Endothelial cell of umbilical vein (primary cell): ENCODE data around the gene TTC22. TPM values are rescaled to one million over a fixed set of nuclear protein-coding genes. Genes with fewer than 3 reads are reported as not detected.

Experiments used
- BruUV-seq: library from RNA; stranded (reverse); fragments of 400-500 nt; replicated peaks from 2 replicates; lab custom pipeline; 2021; lab: Mats Ljungman, UMichigan
- CTCF ChIA-PET: fragments of 300-600, 350-600 bp; sonication (Branson Sonifier 250); formaldehyde crosslinking; loops from one replicate; lab custom pipeline; 2021; ENCODE audit warnings: antibody characterized with exemption, inconsistent platforms; lab: Charles Lee
- POLR2A ChIA-PET: fragments of 300-600, 350-600 bp; sonication (Branson Sonifier 250); formaldehyde crosslinking; loops from one replicate; lab custom pipeline; 2021; ENCODE audit warnings: antibody characterized with exemption, inconsistent platforms; lab: Charles Lee
- DNase-seq: peaks from one replicate; pipeline ENCODE4 v3.0.0-alpha.2; 2011; ENCODE audit warnings: low read depth, low spot score
- FAIRE-seq: peaks from 2 replicates; lab custom pipeline; 2011; peaks lifted over from hg19 to GRCh38; lab: Jason Lieb, UNC
- H2AFZ ChIP-seq: 2 replicates; pipeline ENCODE4 v1.6.0; 2012; ENCODE audit warnings: low read depth, low read length, control low read depth, inconsistent platforms
- H3K27ac ChIP-seq: 2 replicates; pipeline ENCODE4 v1.5.1; 2011; ENCODE audit warnings: low read depth, mild to moderate bottlenecking, control low read depth, low read length, moderate library complexity; ENCODE audit not compliant: insufficient read depth
- H3K27me3 ChIP-seq, 2 experiments: 2 replicates each; pipeline versions ENCODE4 v1.6.0 to v1.6.1; 2011; ENCODE audit warnings: low read length in 2 of 2, mixed read lengths in 1 of 2; ENCODE audit not compliant: control insufficient read depth in 2 of 2, insufficient read depth in 2 of 2
- H3K36me3 ChIP-seq, 2 experiments: 2 replicates in 1 of 2; 3 replicates in 1 of 2; pipeline ENCODE4 v1.5.1; 2011; ENCODE audit warnings: low read length in 2 of 2, mild to moderate bottlenecking in 1 of 2, moderate library complexity in 1 of 2; ENCODE audit not compliant: control insufficient read depth in 2 of 2, insufficient read depth in 2 of 2; ENCODE audit errors: extremely low read depth in 1 of 2
- H3K4me1 ChIP-seq: 3 replicates; pipeline ENCODE4 v1.5.1; 2011; ENCODE audit warnings: mild to moderate bottlenecking, low read length; ENCODE audit not compliant: control insufficient read depth, insufficient read depth; ENCODE audit errors: extremely low read depth
- H3K4me2 ChIP-seq: 2 replicates; pipeline ENCODE4 v1.6.1; 2011; ENCODE audit warnings: low read length, control low read depth, mixed read lengths; ENCODE audit not compliant: insufficient read depth
- H3K4me3 ChIP-seq, 3 experiments: fragments of 200-600 bp in 1 of 3; sonication (generic), shearing (Covaris generic) in 1 of 3; replicated peaks in 1 of 3; 2 replicates each; pipeline ENCODE4 v1.5.1; 2011 to 2016; ENCODE audit warnings: control low read depth in 3 of 3, low read length in 3 of 3, mild to moderate bottlenecking in 2 of 3, inconsistent platforms in 1 of 3, low read depth in 1 of 3, moderate library complexity in 1 of 3; ENCODE audit not compliant: insufficient read depth in 1 of 3
- H3K79me2 ChIP-seq: 2 replicates; pipeline ENCODE4 v1.6.0; 2012; ENCODE audit warnings: low read length, inconsistent platforms; ENCODE audit not compliant: control insufficient read depth, insufficient read depth
- H3K9ac ChIP-seq: replicated peaks from 2 replicates; pipeline ENCODE3; 2011; ENCODE audit warnings: low read length, control low read depth; ENCODE audit not compliant: insufficient read depth; ENCODE audit errors: extremely low read depth
- H3K9me1 ChIP-seq: replicated peaks from 3 replicates; pipeline ENCODE4 v1.6.0; 2011; ENCODE audit warnings: mild to moderate bottlenecking, low read length; ENCODE audit not compliant: control insufficient read depth, insufficient read depth; ENCODE audit errors: extremely low read depth
- H3K9me3 ChIP-seq: replicated peaks from 2 replicates; pipeline ENCODE4 v1.5.1; 2012; ENCODE audit warnings: low read length, inconsistent platforms; ENCODE audit not compliant: control insufficient read depth, insufficient read depth
- H4K20me1 ChIP-seq: replicated peaks from 2 replicates; pipeline ENCODE3; 2011; ENCODE audit warnings: mild to moderate bottlenecking, low read length; ENCODE audit not compliant: control insufficient read depth, insufficient read depth; ENCODE audit errors: extremely low read depth
- FOS ChIP-seq: IDR thresholded peaks from 2 replicates; pipeline ENCODE4 v1.6.1; 2011; ENCODE audit warnings: mild to moderate bottlenecking, low read length, moderate library complexity, borderline replicate concordance; ENCODE audit not compliant: insufficient read depth
- GATA2 ChIP-seq: IDR thresholded peaks from 2 replicates; pipeline ENCODE4 v1.7.0; 2011; ENCODE audit warnings: low read depth, mild to moderate bottlenecking, moderate library complexity, mixed read lengths, low read length; ENCODE audit not compliant: insufficient read length, insufficient read depth
- JUN ChIP-seq: IDR thresholded peaks from 2 replicates; pipeline ENCODE4 v1.6.1; 2011; ENCODE audit warnings: borderline replicate concordance, low read depth; ENCODE audit not compliant: insufficient read length, insufficient read depth
- MAX ChIP-seq: IDR thresholded peaks from 2 replicates; pipeline ENCODE4 v1.6.1; 2011; ENCODE audit not compliant: insufficient read depth, insufficient read length
- POLR2A ChIP-seq: IDR thresholded peaks from 2 replicates; pipeline ENCODE4 v1.6.1; 2012; ENCODE audit warnings: low read depth, mild to moderate bottlenecking, control low read depth, low read length
- POLR2AphosphoS5 ChIP-seq: IDR thresholded peaks from 2 replicates; pipeline ENCODE4 v1.6.1; 2012; ENCODE audit warnings: low read depth, mild to moderate bottlenecking, control low read depth, low read length, moderate library complexity; ENCODE audit not compliant: insufficient read depth
- dilution Hi-C: fragments of 300-500 bp; cut with MboI; formaldehyde crosslinking; loops from one replicate; pipeline ENCODE4 v1.15.0; 2019; ENCODE audit warnings: low sequenced_read_pairs; ENCODE audit not compliant: extremely low pct_ligation_motif_present
- intact Hi-C: fragments of 100-400 bp; cut with micrococcal nuclease; formaldehyde crosslinking; loops from one replicate; pipeline ENCODE4 v1.10.0; 2022
- polyA plus RNA-seq, 4 experiments: library from polyadenylated mRNA; depleted of rRNA in 3 of 4; stranded (reverse) in 3 of 4; unstranded in 1 of 4; fragments of >200 nt; gene quantifications; 2 replicates each; pipeline versions ENCODE4 v1.2.1 to v1.2.3, GENCODE V29; 2011 to 2012; ENCODE audit warnings: missing spikeins in 1 of 4
- total RNA-seq: library from RNA; stranded (reverse); gene quantifications from 2 replicates; pipeline ENCODE4 v1.2.3, GENCODE V29; 2021
- TF ChIP-seq, protein P1 (sequence below), 2 donors: IDR thresholded peaks; 1 replicate in 1 of 2; 2 replicates in 1 of 2; pipeline ENCODE4 v1.5.1; 2011; ENCODE audit warnings: low read length in 2 of 2, mild to moderate bottlenecking in 2 of 2, moderate library complexity in 2 of 2, control low read depth in 1 of 2, inconsistent platforms in 1 of 2, low read depth in 1 of 2; ENCODE audit not compliant: insufficient read depth in 1 of 2; ENCODE audit errors: extremely low read depth in 1 of 2

TTC22 gene
- total and polyA plus RNA-seq, 2 donors (not counting 3 experiments of a cell fraction or from before 2014, with no cell fraction given): not detected

DNA sequence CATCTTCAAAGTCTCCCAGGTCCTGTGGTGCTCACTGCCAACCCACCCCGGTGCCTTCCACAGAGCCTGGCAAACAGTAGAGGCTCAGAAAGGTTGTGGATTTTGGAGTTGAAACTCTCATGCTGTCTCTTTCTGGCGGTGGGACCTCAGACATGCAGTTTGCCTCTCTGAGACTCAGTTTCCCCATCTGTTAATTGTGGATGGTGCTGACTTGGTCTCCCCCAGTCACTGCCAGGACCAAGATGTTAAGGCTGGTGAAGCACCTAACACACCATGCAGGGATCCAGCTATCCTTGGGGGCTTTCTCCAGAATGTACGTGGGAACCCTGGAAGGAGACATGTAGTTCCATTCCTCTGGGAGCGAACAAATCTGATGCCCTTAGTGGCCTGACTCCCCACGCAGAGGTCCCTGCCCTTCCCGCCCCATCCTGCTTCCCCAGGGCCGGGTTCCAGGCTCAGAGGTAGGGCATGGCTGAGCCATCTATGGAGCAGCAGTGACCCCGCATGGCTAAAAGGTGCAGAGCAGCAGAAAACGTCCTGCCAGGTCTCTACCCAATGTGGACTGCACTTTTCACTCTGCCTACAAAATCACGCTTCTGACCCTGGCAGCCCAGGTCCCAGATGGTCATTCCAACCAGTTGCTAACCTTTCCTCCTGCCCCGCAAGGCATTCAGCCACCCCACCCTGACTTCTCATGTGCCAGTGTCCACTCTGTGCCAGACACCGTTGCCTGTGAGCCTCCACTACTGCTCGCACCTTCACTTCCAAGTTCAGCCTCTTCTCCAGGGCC is 9.2 kb upstream of the TTC22 start:
- Histone ChIP-seq H4K20me1 (no peaks in the 10 kb centered on the region), H2AFZ (no peak overlapping the region), H3K36me3 (no peaks in the 10 kb centered on the region), H3K79me2 (no peaks in the 10 kb centered on the region), H3K9ac (no peak overlapping the region), H3K4me1 (no peaks in the 10 kb centered on the region), H3K4me3 (no peak overlapping the region), H3K4me2 (no peak overlapping the region), H3K27me3 (no peaks in the 10 kb centered on the region), H3K9me1 (no peaks in the 10 kb centered on the region), H3K9me3 (no peaks in the 10 kb centered on the region), H3K27ac (no peak overlapping the region)
- DNase-seq (peak; percentile 54), FAIRE-seq (peak; percentile 91)
- CTCF ChIA-PET: interaction anchor here (0.5 to 2.0 kb wide), 21 partner anchors 8 to 1327 kb away, joined by 3 to 17 read pairs (median 4); no protein-coding TSS in a partner anchor
- no TSS peak for BruUV-seq
- dilution Hi-C loops: no loop called here
- intact Hi-C loops: loop anchor here (1.0 to 5.0 kb wide), 8 partner anchors 138 to 1325 kb away; no protein-coding TSS in a partner anchor
- POLR2A ChIA-PET: no interaction called here
- no peak for TF ChIP-seq POLR2A
- TF ChIP-seq, protein P1, sequence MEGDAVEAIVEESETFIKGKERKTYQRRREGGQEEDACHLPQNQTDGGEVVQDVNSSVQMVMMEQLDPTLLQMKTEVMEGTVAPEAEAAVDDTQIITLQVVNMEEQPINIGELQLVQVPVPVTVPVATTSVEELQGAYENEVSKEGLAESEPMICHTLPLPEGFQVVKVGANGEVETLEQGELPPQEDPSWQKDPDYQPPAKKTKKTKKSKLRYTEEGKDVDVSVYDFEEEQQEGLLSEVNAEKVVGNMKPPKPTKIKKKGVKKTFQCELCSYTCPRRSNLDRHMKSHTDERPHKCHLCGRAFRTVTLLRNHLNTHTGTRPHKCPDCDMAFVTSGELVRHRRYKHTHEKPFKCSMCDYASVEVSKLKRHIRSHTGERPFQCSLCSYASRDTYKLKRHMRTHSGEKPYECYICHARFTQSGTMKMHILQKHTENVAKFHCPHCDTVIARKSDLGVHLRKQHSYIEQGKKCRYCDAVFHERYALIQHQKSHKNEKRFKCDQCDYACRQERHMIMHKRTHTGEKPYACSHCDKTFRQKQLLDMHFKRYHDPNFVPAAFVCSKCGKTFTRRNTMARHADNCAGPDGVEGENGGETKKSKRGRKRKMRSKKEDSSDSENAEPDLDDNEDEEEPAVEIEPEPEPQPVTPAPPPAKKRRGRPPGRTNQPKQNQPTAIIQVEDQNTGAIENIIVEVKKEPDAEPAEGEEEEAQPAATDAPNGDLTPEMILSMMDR (IDR thresholded peaks at IDR 0.05; ENCODE audit: extremely low read depth in 1 of 2, insufficient read depth in 1 of 2, low read depth in 1 of 2, low read length in 2 of 2): peak; percentile 76 to 89

- DNase-seq: no peak
- Histone ChIP-seq H3K4me1 (peaks cover under 1% of the 10 kb centered on the region), H3K4me2 (no peak overlapping the region), H3K9me3 (no peaks in the 10 kb centered on the region), H3K27ac (no peak overlapping the region), H3K27me3 (no peaks in the 10 kb centered on the region), H3K9me1 (no peaks in the 10 kb centered on the region), H3K4me3 (no peak overlapping the region), H4K20me1 (no peaks in the 10 kb centered on the region), H3K79me2 (no peaks in the 10 kb centered on the region), H3K36me3 (no peaks in the 10 kb centered on the region), H3K9ac (no peak overlapping the region), H2AFZ (no peak overlapping the region)
- no peak for TF ChIP-seq POLR2AphosphoS5
- no peak for TF ChIP-seq FOS
- TF ChIP-seq MAX: no peak
- no peak for TF ChIP-seq POLR2A
- no peak for TF ChIP-seq JUN
- no peak for TF ChIP-seq GATA2
- CTCF ChIA-PET: interaction anchor here (0.5 to 2.0 kb wide), 22 partner anchors 9 to 1326 kb away, joined by 3 to 17 read pairs (median 4); no protein-coding TSS in a partner anchor
- BruUV-seq: no TSS peak
- intact Hi-C loops: loop anchor here (1.0 to 5.0 kb wide), 9 partner anchors 137 to 1324 kb away; no protein-coding TSS in a partner anchor
- dilution Hi-C loops: no loop called here
- POLR2A ChIA-PET: no interaction called here
- no peak for FAIRE-seq
Measured at GRCh38 chr1:54809496-54810074, 8.5 kb upstream of the TTC22 start.
